ENCODE data around the gene SLC49A3.

DNA sequence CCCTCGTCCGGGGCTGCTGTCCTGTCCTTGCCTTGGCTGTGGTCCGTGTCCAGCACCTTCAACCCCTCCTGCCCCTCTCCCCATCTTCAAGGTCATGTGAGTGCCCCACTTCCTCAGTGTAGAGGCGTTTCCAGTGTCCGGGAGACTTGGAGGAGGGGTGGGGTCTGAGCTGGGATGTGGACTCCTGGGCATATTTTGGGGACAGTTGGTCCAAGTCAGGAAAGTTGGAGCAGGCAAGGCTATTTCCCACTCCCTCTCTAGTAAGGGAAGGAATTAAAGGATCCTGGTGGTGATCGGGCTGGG lies 19.6 kb upstream of the SLC49A3 start:
- TF ChIP-seq, protein P1, sequence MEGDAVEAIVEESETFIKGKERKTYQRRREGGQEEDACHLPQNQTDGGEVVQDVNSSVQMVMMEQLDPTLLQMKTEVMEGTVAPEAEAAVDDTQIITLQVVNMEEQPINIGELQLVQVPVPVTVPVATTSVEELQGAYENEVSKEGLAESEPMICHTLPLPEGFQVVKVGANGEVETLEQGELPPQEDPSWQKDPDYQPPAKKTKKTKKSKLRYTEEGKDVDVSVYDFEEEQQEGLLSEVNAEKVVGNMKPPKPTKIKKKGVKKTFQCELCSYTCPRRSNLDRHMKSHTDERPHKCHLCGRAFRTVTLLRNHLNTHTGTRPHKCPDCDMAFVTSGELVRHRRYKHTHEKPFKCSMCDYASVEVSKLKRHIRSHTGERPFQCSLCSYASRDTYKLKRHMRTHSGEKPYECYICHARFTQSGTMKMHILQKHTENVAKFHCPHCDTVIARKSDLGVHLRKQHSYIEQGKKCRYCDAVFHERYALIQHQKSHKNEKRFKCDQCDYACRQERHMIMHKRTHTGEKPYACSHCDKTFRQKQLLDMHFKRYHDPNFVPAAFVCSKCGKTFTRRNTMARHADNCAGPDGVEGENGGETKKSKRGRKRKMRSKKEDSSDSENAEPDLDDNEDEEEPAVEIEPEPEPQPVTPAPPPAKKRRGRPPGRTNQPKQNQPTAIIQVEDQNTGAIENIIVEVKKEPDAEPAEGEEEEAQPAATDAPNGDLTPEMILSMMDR (IDR thresholded peaks at IDR 0.05): no peak
- no peak for TF ChIP-seq POLR2A (IDR thresholded peaks at IDR 0.05)
